ENCODE results near the gene PHF12.

GRCh38 chr17:28881533-28882056 lies 69.7 kb downstream of the PHF12 start:
- TF ChIP-seq BHLHE40 (IDR thresholded peaks at IDR 0.05; ENCODE audit: borderline replicate concordance), result no peak
- no peak for TF ChIP-seq NFRKB (IDR thresholded peaks at IDR 0.05)
- TF ChIP-seq ELF4 (IDR thresholded peaks at IDR 0.05), result no peak
- no peak for TF ChIP-seq TARDBP (IDR thresholded peaks at IDR 0.05)
- no peak for TF ChIP-seq FOXA1 (IDR thresholded peaks at IDR 0.05)
- TF ChIP-seq SUZ12 (IDR thresholded peaks at IDR 0.05), result no peak
- no peak for TF ChIP-seq SP1 (IDR thresholded peaks at IDR 0.05)
- TF ChIP-seq FOXK2 (IDR thresholded peaks at IDR 0.05), result no peak
- no peak for TF ChIP-seq ZNF384 (IDR thresholded peaks at IDR 0.05)
- TF ChIP-seq PKNOX1 (IDR thresholded peaks at IDR 0.05), result no peak
- TF ChIP-seq CTBP1 (IDR thresholded peaks at IDR 0.05; ENCODE audit: borderline replicate concordance), result no peak
- TF ChIP-seq FOXM1 (IDR thresholded peaks at IDR 0.05; ENCODE audit: borderline replicate concordance), result no peak
- no peak for TF ChIP-seq ARNT (IDR thresholded peaks at IDR 0.05)
